Right ventricle myocardium inferior (tissue), 1 donor: Measurements from ENCODE around the gene CCDC33. TPM values are rescaled to one million over a fixed set of nuclear protein-coding genes. Genes with fewer than 3 reads are reported as not detected.
A peak's percentile ranks its signal among the peaks of the same experiment; 100 is the strongest.

ENCODE experiments used
- ATAC-seq: fragments of 200-7000 bp; cut with Tn5 transposase; one replicate; pipeline ENCODE4 v1.9.1; 2020; ENCODE audit warnings: mild to moderate bottlenecking, moderate library complexity
- DNase-seq: peaks from one replicate; pipeline ENCODE4 v3.0.0; 2021; ENCODE audit errors: missing footprints
- intact Hi-C: fragments of 100-400 bp; cut with DNase I; formaldehyde crosslinking; loops from one replicate; pipeline ENCODE4 v1.11.0; 2022
- total RNA-seq: library from RNA; stranded (reverse); fragmentation: NEBNext Ultra II Directional; extraction: Animal tissue kit (Norgen Biotek cat#: 25700); gene quantifications from one replicate; pipeline ENCODE4 v1.2.1, GENCODE V29; 2021
- donor health status: DM: no; HTN: yes; CAD: no; lungs with severe emphysema.

Gene CCDC33
- total RNA-seq, 1 donor from 2014 or later, result not detected

DNA sequence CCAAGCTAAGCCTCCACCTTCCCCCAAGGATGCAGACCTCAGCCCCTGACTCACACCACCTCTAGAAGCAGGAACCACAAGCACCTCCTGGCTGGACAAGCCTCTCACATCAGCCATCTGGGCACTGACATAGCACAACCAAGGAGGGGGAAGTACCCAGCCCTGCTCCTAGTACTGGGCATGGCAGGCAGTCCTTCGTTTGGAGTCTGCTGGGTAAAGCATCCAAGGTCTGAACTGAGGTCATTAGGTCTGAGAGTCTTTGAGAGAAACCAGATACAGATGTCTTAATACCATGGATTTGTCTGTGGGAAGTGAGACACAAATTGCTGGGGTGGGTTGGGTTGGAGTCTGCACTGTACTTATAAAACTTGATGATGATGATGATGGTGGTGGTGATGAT lies 61.8 kb downstream of the CCDC33 start:
- intact Hi-C loops, result no loop called here
- ATAC-seq (no peak), DNase-seq (peak; percentile 53)

DNA sequence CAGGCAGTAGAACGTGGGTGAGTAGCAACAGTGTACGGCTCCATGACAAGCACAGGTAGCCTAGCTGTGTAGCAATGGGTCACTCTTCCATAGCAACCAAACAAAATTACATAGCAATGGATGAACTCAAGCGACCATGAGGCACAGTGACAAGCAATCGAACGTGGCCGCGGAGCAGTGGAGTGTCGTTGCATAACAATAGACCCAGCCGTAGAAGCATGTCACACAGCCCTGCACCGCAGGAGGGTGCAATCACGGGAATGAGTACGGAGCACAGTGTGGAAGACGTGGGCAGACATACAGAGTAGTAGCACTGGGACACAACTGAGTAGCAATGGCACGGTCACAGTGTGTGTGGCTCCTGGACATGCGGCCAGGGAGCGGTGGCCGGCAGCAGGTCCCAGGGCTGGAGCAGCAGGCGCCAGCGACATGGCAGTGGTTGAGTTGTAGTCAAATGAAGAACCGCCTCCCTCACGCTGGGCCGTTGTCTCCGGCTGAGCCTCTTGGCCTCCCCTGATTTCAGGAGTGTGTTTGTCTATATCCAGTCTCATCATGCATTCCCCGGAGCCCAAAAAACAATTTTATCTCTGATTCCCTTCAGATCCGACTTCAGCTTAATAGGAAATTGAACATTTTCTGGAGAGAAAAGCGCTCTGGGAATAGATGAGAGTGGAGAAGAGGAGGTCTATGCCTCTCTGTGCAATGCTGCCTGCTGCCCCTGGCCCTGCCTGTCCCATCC lies 64.1 kb downstream of the CCDC33 start:
- peak; percentile 20 for DNase-seq
- intact Hi-C loops, result loop anchor here (5.0 kb wide), 1 partner anchor 48 kb away; no protein-coding TSS in a partner anchor
- ATAC-seq, result no peak

DNA sequence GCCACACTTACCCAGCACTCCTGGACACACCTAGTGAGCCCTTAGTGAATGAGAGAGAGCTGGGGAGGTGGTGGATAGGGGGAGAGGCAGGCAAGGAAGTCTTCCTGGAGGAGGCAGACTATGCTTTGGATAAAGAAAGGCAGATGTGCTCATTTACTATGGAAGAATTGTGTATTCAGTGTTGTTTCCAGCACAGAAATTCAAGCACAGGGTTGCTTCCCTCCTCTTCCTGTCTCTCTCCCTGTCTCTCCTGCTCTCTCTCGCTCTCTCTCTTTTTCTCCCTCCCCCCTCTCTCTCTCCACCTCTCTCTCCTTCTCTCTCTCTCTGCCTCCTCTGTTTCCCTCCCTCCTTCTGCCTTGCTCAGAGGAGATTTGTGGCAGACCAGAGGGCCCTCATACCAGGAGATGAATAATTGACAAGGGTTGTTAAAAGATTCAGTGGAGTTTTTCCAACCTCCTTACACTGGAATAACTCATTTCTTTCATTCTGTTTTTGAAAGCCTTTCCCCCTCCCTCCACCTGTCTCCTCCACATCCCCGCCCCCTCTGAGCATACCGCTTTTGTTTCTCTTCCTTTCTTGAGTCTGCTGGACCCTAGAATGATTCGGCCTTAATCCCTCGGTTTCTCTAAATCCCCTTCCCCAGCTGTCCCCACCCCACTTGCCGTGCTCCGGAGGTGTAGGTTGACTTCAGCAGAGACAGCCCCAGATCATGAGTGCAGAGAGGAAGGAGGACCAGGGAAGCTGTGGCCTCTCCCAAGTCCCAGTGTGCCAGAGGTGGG lies 65.6 kb downstream of the CCDC33 start:
- DNase-seq (no peak), ATAC-seq (no peak)
- intact Hi-C loops, result loop anchor here (5.0 kb wide), 1 partner anchor 49 kb away; no protein-coding TSS in a partner anchor

DNA sequence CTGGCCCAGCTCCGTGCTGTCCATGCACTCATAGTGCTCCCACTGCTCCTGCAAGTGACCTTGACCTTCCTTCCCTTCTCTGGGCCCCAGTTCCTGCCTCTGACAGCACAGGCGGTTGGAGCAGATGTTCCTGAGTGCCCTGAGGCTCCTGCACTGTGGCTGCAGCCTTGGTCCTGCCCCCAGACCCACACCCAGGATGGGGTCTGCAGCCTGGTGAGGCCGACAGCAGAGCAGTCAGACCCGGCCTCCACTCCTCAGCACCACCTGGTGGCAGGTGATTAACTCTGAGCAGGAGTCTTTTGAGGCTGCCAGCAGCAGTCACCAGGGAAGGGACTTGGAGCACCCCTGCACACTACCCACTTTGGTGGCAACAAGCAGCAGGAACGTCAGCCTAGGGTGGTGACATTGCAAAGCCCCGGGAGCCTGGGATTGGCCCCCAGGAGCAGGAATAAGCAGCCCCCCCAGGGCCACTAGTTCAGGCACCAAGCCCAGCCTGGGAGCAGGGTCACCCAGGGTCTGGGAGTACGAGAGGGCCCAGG lies 66.8 kb downstream of the CCDC33 start:
- intact Hi-C loops, result loop anchor here (1.0 to 5.0 kb wide), 2 partner anchors 51 to 176 kb away; no protein-coding TSS in a partner anchor
- DNase-seq (peak; percentile 59), ATAC-seq (peak; percentile 53)

DNA sequence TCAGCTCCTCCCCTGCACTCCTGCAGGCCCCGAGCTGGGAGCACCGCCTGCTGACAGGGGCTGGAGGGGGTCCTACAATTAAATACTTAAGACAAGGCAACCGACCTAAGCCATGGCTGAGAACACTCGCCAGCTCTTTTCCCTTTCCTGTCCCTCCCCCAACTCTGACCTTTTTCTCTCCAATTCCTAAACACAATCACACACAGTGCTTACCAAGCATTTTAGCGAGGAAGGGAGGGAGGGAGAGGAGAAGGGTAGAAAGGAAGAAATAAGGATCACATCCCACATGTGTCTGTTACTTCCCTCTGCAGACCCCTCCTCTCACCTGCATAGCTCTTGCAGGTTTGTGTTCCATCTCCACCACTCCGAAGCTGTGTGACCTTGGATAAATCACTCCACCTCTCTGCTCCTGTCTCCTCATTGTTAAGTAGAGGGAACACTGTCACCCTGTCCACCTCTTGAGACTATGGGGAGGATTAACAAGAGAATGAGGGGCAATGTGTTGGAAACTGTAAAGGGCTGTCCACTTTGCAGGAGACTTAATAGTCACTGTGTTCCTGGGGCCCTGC lies 67.7 kb downstream of the CCDC33 start:
- DNase-seq (no peak), ATAC-seq (no peak)
- intact Hi-C loops, result loop anchor here (1.0 to 5.0 kb wide), 2 partner anchors 52 to 177 kb away; no protein-coding TSS in a partner anchor

DNA sequence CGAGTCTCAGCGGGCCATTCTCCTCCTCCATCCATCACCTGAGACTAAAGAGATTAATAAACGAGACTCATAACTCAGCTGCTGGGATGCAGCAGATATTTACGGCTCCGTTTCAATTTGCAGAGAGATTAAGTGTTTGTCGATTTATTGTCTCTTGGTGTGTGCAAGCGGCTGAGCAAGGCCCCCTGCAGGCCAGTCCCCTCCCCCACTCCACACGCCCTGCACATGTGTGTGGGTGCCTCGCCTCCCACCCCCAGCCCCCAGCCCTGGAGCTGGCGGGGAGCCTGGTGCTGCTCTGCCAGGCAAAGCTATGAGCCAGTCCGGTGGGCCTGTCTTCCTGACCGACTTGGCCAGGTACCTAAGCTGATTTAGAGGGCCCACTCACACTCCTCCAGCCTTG lies 68.3 kb downstream of the CCDC33 start:
- DNase-seq, result no peak
- intact Hi-C loops, result loop anchor here (5.0 kb wide), 1 partner anchor 52 kb away; no protein-coding TSS in a partner anchor
- ATAC-seq, result no peak

DNA sequence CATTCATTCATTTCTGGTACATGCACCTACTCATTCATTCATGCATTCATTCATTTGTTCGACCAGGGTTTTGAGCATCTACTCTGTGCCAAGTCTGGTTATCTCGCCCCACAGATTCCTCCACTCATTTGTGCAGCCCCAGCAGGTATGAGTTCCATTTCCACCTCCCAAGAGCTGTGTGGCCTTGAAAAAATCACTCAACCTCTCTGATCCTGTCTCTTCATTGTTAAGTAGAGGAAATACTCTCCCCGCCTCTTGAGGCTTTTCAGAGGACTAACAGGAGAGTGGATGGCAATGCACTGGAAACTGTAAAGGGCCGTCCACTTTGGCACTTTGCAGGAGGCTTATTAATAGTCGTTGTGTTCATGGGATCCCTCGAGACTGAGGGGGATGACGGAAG lies 69.6 kb downstream of the CCDC33 start:
- DNase-seq (no peak), ATAC-seq (no peak)
- intact Hi-C loops, result no loop called here

DNA sequence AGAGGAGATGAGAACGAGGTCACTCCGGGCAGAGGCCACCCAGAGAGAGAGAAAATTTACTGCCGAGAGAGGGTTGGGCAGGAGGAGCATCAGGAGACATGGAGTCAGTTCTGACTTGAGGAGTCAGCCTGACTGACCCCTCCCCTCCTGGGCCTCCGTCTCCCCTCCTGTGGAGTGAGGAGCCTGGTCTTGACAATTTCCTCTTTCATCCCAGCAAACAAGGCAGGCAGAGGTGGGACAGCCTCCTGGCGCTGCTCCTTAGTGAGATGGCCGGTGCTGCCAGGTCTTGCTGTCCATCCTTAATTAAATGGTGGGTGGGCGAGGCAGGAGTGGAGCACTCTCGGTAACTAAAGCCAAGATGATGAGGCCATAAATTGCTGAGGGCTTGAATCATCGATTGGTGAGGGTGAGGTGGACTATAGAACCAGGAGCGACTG lies 70.7 kb downstream of the CCDC33 start:
- intact Hi-C loops, result no loop called here
- ATAC-seq (no peak), DNase-seq (peak; percentile 40)

DNA sequence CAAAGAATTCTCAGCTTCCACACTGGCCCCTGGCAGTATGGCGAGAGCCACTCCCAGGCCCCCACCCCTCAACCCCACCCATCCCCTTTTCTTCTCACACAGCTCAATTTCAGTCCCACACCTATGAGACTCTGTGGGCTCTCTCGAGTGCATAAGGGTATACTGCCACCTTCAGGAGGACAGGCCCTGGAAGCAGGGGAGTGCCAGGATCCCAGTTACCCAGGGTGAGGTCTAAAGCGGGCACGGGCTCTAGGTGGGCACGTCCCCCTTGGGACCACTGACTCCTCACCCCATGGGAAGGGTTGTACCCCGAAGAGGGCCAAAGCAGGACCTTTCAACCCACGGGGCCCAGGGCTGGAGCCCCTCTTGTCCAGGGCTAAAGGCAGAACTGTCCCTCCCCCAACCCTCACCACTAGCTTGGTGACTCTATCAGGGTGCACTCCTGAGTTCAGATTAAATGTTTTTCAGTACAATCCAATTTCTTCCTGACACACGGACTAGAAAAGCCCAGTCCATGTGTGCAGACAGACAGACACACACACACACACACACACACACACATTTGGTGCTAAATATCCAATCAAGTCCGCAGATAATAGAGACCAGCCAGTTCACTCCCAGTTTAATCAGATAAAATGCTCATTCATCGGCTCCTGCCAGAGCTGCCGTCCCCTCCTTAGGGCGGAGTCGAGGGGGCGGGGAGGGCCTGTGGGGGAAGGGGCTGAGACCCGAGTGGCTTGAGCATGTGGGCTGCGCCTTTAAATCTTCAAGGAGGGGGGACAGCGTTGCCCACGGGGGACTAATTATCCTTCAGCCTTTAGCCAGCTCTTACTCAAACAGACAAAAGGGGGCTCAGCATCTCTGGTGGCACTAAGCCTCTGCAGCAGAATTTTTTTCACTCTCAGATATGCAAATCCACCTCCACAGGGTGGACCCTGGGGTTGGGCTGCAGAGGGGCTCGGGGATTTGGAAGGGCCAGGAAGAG lies 72.0 kb downstream of the CCDC33 start:
- ATAC-seq (peak; percentile 81), DNase-seq (peak; percentile 55)
- intact Hi-C loops, result no loop called here

DNA sequence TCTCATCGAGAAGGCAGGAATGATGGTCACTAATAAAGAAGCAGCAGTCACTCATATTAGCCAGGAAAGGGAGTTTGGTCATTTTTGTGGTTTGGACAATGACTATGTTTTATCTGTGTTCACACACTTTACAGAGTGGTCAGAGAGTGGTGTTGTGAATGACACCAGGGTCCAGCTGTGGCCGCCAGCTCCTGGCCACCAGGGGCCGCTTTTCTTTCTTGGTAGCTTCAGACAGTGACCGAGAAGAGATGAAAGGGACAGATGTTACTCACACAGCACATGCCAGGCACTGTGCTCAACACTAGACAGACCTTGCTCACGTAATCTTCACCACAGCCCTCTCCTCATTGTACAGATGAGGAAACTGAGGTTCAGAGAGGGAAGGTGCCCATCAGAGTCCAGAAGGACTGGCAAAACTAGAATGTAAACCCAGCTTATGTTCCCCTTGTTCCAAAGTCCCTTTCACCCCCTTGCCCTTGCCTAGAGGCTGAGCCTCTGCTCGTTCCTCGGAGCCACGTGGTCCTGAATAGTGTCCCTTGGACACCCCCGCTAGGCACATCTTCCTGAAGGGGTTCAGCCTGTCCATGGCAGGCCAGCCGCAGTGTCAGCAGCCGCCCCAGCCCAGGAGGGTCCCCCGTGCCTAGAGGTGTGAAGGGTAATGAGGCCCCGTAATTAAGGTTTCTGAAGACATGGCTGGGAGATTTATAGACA lies 75.8 kb downstream of the CCDC33 start:
- ATAC-seq, result no peak
- peak; percentile 50 for DNase-seq
- intact Hi-C loops, result loop anchor here (10.0 kb wide), 1 partner anchor 337 kb away; no protein-coding TSS in a partner anchor

DNA sequence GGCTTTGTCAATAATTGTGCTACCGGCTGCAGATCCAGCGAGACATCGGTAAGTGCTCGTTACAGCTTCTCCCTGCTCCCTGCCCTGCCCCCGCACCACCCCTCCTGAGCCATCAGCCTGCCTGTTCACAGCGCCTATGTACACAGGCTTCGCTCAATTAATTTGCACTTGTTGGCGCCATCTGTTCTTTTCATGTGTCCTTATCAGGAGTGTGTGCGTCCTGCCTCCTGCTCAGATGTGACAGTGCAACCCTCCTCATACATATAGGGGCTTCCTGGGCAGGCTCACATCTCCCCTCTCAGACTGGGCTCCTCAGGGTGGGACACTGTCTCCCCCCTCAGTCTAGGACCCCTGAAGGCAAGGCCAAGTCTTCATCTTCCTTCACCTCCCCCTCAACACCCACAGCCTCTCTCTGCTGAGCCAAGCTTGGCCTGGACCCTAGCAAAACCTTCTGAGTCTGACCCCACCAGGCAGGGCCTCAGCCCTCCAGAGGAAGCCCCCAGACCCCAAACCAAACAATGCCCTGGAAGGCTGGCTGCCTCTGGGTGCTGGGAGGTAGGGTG lies 76.4 kb downstream of the CCDC33 start:
- ATAC-seq, result no peak
- intact Hi-C loops, result loop anchor here (10.0 kb wide), 1 partner anchor 338 kb away; no protein-coding TSS in a partner anchor
- DNase-seq, result peak; percentile 13

DNA sequence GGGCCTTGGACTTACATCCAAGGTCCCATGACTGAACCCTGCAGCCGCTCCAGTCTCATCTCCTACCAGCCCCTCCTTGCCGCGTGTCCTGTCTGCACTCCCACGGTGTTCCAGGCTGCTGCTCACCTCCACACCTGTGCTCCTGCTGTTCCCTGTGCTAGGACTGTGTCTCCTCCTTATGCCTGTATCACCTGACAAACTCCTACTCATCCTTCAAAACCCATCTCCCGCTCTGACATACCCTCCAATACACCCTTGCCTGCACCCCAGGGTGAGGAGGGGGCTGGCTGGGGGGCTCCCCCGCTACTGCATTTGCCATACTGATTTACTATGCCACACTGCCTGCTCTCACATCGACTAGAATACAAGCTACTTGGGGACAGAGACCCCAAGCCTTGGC lies 77.8 kb downstream of the CCDC33 start:
- ATAC-seq (no peak), DNase-seq (no peak)
- intact Hi-C loops, result loop anchor here (10.0 kb wide), 1 partner anchor 339 kb away; no protein-coding TSS in a partner anchor

DNA sequence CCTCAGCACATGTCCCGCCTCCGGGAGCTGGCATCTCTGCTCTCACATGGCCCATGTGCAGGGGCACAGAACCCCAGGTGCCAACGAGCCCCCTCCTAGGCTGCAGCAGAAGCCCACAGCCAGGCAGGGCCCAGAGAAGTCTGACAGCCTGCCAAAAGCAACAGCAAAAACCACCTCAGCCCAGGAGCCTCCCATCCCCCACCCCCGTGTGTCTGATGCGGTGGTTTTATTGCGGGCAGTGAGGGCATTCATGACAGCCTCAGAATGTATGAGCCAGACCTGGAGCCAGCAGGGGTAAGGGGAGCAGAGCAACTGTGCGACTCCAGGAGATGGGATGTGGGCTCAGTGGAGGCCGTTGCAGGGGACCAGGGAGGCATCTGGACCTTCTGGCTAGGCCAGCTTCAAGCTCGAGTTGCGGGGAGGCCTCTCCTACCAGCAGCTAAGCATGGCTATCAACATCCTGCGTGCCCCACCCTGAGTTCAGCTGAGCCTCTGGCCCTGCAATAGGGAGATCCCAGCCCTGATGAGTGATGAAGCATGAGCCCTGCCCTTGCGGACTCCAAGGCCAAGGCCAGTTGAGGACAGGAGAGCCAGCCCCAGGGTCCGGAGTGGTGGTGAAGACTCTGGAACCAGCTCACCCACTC lies 78.8 kb downstream of the CCDC33 start:
- intact Hi-C loops, result loop anchor here (10.0 kb wide), 1 partner anchor 340 kb away; no protein-coding TSS in a partner anchor
- no peak for ATAC-seq
- peak; percentile 68 for DNase-seq

DNA sequence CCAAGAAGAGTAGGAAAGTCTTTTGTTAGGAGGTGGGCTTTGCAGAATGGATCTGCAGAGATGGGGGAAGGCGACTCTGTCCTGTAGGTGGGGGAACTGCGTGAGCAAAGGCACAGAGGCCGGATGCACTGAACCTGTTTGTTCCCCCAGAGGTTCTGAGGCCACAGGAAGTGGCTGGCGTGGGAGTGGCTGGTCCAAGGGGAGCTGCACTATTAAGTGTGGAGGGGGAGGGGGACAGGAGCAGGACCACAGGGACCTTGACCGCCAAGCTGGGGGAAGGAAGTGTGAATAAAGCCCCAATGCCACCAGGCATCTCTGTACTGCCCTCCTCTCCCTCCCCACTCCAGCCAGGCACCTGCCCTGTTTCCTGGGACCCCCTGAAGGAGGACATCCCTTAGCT lies 79.5 kb downstream of the CCDC33 start:
- ATAC-seq (no peak), DNase-seq (peak; percentile 59)
- intact Hi-C loops, result loop anchor here (10.0 kb wide), 1 partner anchor 341 kb away; no protein-coding TSS in a partner anchor

DNA sequence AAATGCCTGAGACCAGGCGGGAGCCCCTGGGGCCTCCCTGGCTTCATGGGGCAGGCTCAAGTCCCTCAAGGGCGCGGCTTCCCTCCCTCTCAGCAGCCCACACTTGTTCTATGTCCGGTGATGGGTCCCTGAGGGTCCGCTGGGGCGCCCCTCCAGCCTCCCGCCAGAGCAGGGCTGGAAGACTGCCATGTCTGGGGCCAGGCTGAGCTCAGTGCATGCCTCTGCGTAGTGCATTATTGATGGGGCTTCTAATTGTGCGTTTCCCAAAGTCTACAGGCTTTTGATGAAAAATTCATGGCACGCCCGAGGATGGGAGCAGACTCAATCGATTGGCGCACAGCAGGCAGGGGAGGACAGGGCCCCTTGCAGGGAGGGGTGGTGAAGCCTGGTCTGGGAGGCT lies 80.0 kb downstream of the CCDC33 start:
- DNase-seq (peak; percentile 17), ATAC-seq (no peak)
- intact Hi-C loops, result loop anchor here (10.0 kb wide), 1 partner anchor 341 kb away; no protein-coding TSS in a partner anchor

DNA sequence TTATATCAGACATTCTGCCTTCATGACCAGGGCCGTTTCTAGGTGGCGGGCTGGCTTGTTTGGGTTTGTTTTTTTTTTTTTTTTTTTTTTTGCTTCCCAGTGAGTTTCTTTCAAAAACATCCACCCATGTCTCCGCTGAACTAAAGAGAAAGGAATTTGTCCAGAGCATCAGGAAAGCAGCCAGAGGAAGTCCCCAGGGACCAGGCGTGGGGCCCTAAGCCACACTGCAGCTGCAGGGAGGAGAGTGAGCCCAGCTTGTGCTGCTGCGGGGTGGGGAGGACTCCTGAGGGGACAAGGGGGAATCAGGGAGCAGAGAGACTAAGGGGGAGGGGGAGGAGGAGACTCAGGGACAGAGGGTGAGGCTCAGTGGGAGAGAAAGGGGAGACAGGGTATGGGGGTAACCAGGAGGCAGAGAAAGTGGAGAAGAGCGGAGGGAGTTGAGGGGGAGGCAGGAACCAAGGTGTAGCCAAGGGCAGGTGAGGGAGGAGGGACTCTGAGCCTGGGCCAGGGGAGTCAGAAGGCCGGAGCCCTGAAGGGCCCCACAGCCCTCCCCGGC lies 81.8 kb downstream of the CCDC33 start:
- DNase-seq (peak; percentile 86), ATAC-seq (peak; percentile 83)
- intact Hi-C loops, result loop anchor here (10.0 kb wide), 1 partner anchor 343 kb away; no protein-coding TSS in a partner anchor
